Measurements from ENCODE around the gene MLXIPL. TPM values are rescaled to one million over a fixed set of nuclear protein-coding genes. Genes with fewer than 3 reads are reported as not detected.
A peak's percentile ranks its signal among the peaks of the same experiment; 100 is the strongest.
"Not testable (repeated sequence)": the region's sequence is repeated elsewhere in the genome, so short reads cannot be mapped to it uniquely, and the experiment has no call there.

The MLXIPL gene
- total RNA-seq, 2 experiments from 2014 or later = not detected

DNA sequence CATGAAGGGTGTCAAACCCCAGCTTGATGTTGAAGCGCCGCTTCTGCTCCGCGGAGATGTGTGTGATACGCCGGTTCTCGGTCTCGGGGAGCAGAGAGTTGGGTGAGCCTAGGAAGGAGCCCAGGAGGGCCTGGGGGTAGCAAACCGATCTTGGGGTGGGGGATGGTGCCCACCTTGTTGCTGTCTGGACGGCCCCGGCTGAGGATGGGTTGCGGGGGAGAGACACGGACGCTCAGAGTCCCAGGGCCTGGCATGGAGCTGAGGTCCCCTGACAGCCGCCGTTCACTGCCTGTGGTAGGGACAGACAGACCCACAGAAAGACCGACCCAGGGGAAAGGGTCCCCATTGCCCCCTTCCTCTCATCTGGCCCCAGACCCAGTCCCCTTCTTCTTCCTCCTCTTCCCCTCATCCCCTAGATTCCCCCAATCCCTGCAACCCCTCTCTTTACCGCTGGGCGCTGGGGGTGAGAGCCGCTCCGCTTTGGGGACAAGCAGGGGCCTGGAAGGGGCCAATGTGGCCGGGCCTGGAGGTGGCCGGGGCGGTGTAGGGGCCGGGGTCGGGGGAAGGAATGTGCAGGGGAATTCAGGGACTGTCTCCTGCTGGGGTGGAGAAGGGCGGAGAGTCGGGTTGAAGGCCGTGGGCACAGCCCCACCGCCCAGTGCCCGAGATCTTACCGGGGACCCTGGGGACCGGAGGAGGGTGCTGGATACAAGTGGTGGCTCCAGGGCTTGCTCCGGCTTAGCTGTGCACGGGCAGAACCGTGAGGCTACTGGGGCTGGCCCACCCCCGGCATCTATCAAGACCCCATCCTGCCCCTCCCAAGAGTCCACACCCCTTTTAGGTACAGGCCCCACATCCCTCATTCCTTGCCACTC lies 27.9 kb downstream of the MLXIPL start:
- Mint-ChIP-seq H3K36me3 (ENCODE audit: low read depth) (no peaks in the 10 kb centered on the region), H3K4me1 (no peaks in the 10 kb centered on the region), H3K4me3 (no peak overlapping the region), H3K27ac (no peak overlapping the region), H3K27me3 (peaks cover 13% of the 10 kb centered on the region), H3K9me3 (ENCODE audit: low read depth) (no peaks in the 10 kb centered on the region)
- no peak for DNase-seq
- ChIA-PET CTCF (no interaction called here), POLR2A (no interaction called here)
- no peak for ATAC-seq
- intact Hi-C loops (cut with DNase I, micrococcal nuclease) = no loop called here

- ChIA-PET POLR2A (no interaction called here), CTCF (no interaction called here)
- Mint-ChIP-seq H3K36me3 (ENCODE audit: low read depth) (no peaks in the 10 kb centered on the region), H3K4me1 (no peaks in the 10 kb centered on the region), H3K27me3 (peaks cover 13% of the 10 kb centered on the region), H3K27ac (no peak overlapping the region), H3K4me3 (no peak overlapping the region), H3K9me3 (ENCODE audit: low read depth) (no peaks in the 10 kb centered on the region)
- intact Hi-C loops (cut with DNase I, micrococcal nuclease) = no loop called here
- ATAC-seq = no peak
- DNase-seq = no peak
Measured at GRCh38 chr7:73595358-73595757, 29.0 kb downstream of the MLXIPL start.

DNA sequence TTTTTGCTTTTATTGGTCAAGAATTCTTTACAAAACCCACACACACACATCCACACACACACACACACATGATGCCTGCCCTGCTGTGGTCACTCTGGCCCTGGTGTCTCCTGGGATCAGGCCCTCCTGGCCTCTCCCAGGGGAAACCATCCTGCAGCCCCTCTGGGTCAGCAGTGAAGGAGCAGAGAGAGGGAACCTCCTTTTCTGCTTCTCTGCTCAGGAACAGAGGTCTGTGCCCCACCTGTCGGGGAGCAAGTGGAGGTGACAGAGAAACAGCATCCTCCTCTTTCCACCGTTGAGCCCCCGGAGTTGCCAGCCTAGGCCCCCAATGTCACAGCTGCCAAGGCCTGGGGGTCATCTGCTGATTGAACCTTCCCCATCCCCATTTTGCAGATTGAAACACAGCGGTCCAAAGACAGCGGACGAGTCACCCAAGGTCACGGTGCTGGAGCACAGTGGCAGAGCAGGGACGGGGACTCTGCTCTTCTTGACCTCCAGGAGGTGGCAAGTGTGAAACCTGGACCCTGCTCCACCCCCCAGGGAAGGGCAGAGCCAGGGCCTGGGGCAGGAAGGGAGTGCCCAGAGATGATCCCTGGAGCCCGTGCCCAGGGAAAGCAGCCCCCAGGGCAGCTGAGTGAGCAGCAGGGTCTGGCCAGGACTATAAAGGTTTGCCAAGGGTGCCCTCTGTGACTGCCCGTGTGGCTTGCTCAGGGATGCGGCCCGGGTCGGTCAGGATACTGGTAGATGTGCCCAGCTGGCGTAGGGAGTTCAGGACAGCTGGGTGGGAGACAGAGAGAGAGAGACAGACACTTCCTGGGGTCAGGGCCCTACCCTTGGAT lies 30.9 kb downstream of the MLXIPL start:
- Mint-ChIP-seq H3K27me3 (peaks cover 8% of the 10 kb centered on the region), H3K36me3 (ENCODE audit: low read depth) (no peaks in the 10 kb centered on the region), H3K4me1 (no peaks in the 10 kb centered on the region), H3K9me3 (ENCODE audit: low read depth) (no peaks in the 10 kb centered on the region), H3K27ac (no peak overlapping the region), H3K4me3 (no peak overlapping the region)
- ChIA-PET CTCF (no interaction called here), POLR2A (interaction anchor here (0.7 kb wide), 1 partner anchor 27 kb away, joined by 3 read pairs; no protein-coding TSS in a partner anchor)
- ATAC-seq (no peak), DNase-seq (no peak)
- intact Hi-C loops (cut with DNase I, micrococcal nuclease) = no loop called here

- Mint-ChIP-seq H3K4me3 (no peak overlapping the region), H3K9me3 (ENCODE audit: low read depth) (no peaks in the 10 kb centered on the region), H3K4me1 (peaks cover 7% of the 10 kb centered on the region), H3K27me3 (no peaks in the 10 kb centered on the region), H3K36me3 (ENCODE audit: low read depth) (no peaks in the 10 kb centered on the region), H3K27ac (no peak overlapping the region)
- intact Hi-C loops (cut with DNase I, micrococcal nuclease) = no loop called here
- ATAC-seq = no peak
- DNase-seq = no peak
- CTCF ChIA-PET = interaction anchor here (2.3 kb wide), 1 partner anchor 20 kb away, joined by 11 read pairs; no protein-coding TSS in a partner anchor
- POLR2A ChIA-PET = interaction anchor here (0.6 kb wide), 1 partner anchor 40 kb away, joined by 5 read pairs; no protein-coding TSS in a partner anchor
Measured at GRCh38 chr7:73586911-73587310, 37.4 kb downstream of the MLXIPL start.

GRCh38 chr7:73585196-73585595 lies 39.1 kb downstream of the MLXIPL start:
- Mint-ChIP-seq H3K27me3 (no peaks in the 10 kb centered on the region), H3K36me3 (ENCODE audit: low read depth) (no peaks in the 10 kb centered on the region), H3K27ac (no peak overlapping the region), H3K9me3 (ENCODE audit: low read depth) (no peaks in the 10 kb centered on the region), H3K4me1 (peaks cover 11% of the 10 kb centered on the region), H3K4me3 (no peak overlapping the region)
- ChIA-PET POLR2A (interaction anchor here (0.6 kb wide), 2 partner anchors 8 to 9 kb away, joined by 3 to 6 read pairs; no protein-coding TSS in a partner anchor), CTCF (interaction anchor here (0.8 to 1.1 kb wide), 2 partner anchors 29 to 140 kb away, joined by 3 to 4 read pairs; no protein-coding TSS in a partner anchor)
- intact Hi-C loops (cut with DNase I, micrococcal nuclease) = no loop called here
- DNase-seq (no peak), ATAC-seq (no peak)

DNA sequence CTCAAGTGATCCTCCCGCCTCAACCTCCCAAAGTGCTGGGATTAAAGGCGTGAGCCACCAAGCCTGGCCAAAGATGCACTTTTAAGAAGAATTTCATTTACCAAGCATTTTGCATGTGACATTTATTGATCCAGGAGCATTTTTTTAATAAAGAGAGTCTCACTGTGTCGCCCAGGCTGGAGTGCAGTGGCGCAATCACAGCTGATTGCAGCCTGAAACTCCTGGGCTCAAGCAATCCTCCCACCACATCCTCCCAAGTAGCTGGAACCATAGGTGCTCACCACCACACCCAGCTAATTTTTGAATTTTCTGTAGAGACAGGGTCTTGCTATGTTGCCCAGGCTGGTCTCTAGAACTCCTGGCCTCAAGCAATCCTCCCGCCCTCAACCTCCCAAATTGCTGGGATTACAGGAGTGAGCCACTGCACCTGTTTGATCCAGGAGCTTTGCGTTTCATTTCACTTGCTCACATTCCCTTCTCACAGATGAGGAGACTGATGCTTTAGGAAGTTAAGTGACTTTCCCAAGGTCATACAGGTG lies 41.6 kb downstream of the MLXIPL start:
- H3K4me3 Mint-ChIP-seq = no peak overlapping the region
- no peaks in the 10 kb centered on the region for H3K9me3 Mint-ChIP-seq (ENCODE audit: low read depth)
- ChIA-PET POLR2A (interaction anchor here (0.7 kb wide), 1 partner anchor 151 kb away, joined by 4 read pairs; no protein-coding TSS in a partner anchor), CTCF (interaction anchor here (0.7 to 1.5 kb wide), 3 partner anchors 16 to 146 kb away, joined by 3 to 7 read pairs (median 5); no protein-coding TSS in a partner anchor)
- H3K4me1 Mint-ChIP-seq = peaks cover 15% of the 10 kb centered on the region
- H3K27me3 Mint-ChIP-seq = no peaks in the 10 kb centered on the region
- peaks cover 2% of the 10 kb centered on the region for H3K36me3 Mint-ChIP-seq (ENCODE audit: low read depth)
- no peak for DNase-seq
- intact Hi-C loops (cut with DNase I, micrococcal nuclease) = no loop called here
- ATAC-seq = no peak
- H3K27ac Mint-ChIP-seq = no peak overlapping the region

DNA sequence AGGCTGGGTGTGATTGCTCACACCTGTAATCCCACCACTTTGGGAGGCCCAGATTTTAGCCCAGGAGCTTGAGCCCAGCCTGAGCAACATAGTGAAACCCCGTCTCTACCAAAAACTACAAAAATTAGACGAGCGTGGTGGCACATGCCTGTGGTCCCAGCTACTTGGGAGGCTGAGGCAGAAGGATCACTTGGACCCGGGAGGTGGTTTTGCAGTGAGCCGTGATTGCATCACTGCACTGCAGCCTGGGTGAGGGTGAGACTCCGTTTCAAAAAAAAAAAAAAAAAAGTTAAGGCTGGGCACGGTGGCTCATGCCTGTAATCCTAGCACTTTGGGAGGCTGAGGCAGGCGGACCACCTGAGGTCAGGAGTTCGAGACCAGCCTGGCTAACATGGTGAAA lies 43.3 kb downstream of the MLXIPL start:
- DNase-seq; H3K9me3 Mint-ChIP-seq (ENCODE audit: low read depth); H3K27me3 Mint-ChIP-seq; POLR2A ChIA-PET; H3K4me3 Mint-ChIP-seq; intact Hi-C loops (cut with DNase I, micrococcal nuclease); H3K27ac Mint-ChIP-seq; ATAC-seq: not testable (repeated sequence)
- Mint-ChIP-seq H3K4me1 (peaks cover 26% of the 10 kb centered on the region), H3K36me3 (ENCODE audit: low read depth) (peaks cover 13% of the 10 kb centered on the region)
- CTCF ChIA-PET = interaction anchor here (0.6 kb wide), 1 partner anchor 12 kb away, joined by 3 read pairs; no protein-coding TSS in a partner anchor

- Mint-ChIP-seq H3K36me3 (ENCODE audit: low read depth) (peaks cover 18% of the 10 kb centered on the region), H3K27me3 (no peaks in the 10 kb centered on the region), H3K4me1 (peaks cover 26% of the 10 kb centered on the region), H3K27ac (peak within 1 kb of the TSS; percentile 98), H3K4me3 (peak within 1 kb of the TSS; percentile 98), H3K9me3 (ENCODE audit: low read depth) (no peaks in the 10 kb centered on the region)
- peak; percentile 100 for DNase-seq
- CTCF ChIA-PET = interaction anchor here (0.6 to 1.2 kb wide), 3 partner anchors 19 to 156 kb away, joined by 3 to 4 read pairs (median 3); no protein-coding TSS in a partner anchor
- intact Hi-C loops (cut with DNase I, micrococcal nuclease) = loop anchor here (1.0 to 5.0 kb wide), 14 partner anchors 21 to 750 kb away; partner anchors contain the start of genes ABHD11 (in 2 of the 2), BAZ1B (in 2 of the 2), BCL7B (in 2 of the 2) and VPS37D (in 2 of the 2)
- POLR2A ChIA-PET = interaction anchor here (0.6 to 1.0 kb wide), 5 partner anchors 19 to 160 kb away, joined by 3 to 6 read pairs (median 5); partner anchors contain the start of genes ABHD11 and BAZ1B
- ATAC-seq = peak; percentile 92
Measured at GRCh38 chr7:73578342-73579128, 45.8 kb downstream of the MLXIPL start, which contains the start of gene TBL2. Gene TBL2, minus strand, starts transcription at chr7:73578579. Its CDS starts 30 bp downstream, at chr7:73578549.

- H3K27me3 Mint-ChIP-seq = no peaks in the 10 kb centered on the region
- H3K36me3 Mint-ChIP-seq (ENCODE audit: low read depth) = peaks cover 26% of the 10 kb centered on the region
- H3K9me3 Mint-ChIP-seq (ENCODE audit: low read depth) = no peaks in the 10 kb centered on the region
- peak overlapping the region; percentile 67 for H3K27ac Mint-ChIP-seq
- no peak for DNase-seq
- peak overlapping the region; percentile 98 for H3K4me3 Mint-ChIP-seq
- peak; percentile 1 for ATAC-seq
- intact Hi-C loops (cut with DNase I, micrococcal nuclease) = loop anchor here (1.0 to 5.0 kb wide), 14 partner anchors 20 to 749 kb away; partner anchors contain the start of genes ABHD11 (in 2 of the 2), BAZ1B (in 2 of the 2), BCL7B (in 2 of the 2) and VPS37D (in 2 of the 2)
- ChIA-PET POLR2A (interaction anchor here (1.0 kb wide), 3 partner anchors 18 to 161 kb away, joined by 5 to 6 read pairs (median 6); partner anchors contain the start of genes ABHD11 and BAZ1B), CTCF (interaction anchor here (1.0 to 1.2 kb wide), 2 partner anchors 18 to 157 kb away, joined by 3 to 4 read pairs; no protein-coding TSS in a partner anchor)
- H3K4me1 Mint-ChIP-seq = peaks cover 26% of the 10 kb centered on the region
Measured at GRCh38 chr7:73577627-73578341, 46.5 kb downstream of the MLXIPL start.

- peaks cover 13% of the 10 kb centered on the region for H3K4me1 Mint-ChIP-seq
- no peak overlapping the region for H3K27ac Mint-ChIP-seq
- intact Hi-C loops (cut with DNase I, micrococcal nuclease) = no loop called here
- no peaks in the 10 kb centered on the region for H3K9me3 Mint-ChIP-seq (ENCODE audit: low read depth)
- H3K4me3 Mint-ChIP-seq = no peak overlapping the region
- H3K27me3 Mint-ChIP-seq = no peaks in the 10 kb centered on the region
- ChIA-PET CTCF (no interaction called here), POLR2A (no interaction called here)
- no peak for DNase-seq
- ATAC-seq = no peak
- peaks cover 58% of the 10 kb centered on the region for H3K36me3 Mint-ChIP-seq (ENCODE audit: low read depth)
Measured at GRCh38 chr7:73573791-73574190, 50.5 kb downstream of the MLXIPL start.

Data from activated CD4-positive, alpha-beta T cell treated with anti-CD3 and anti-CD28 coated beads for 36 hours (primary cell).